Stimulated activated CD8-positive, alpha-beta memory T cell treated with anti-CD3 and anti-CD28 coated beads, Interleukin-7, amount 100 ng/mL, for 48 hours (primary cell): ENCODE results near the gene CHAF1B.

Experiments
- DNase-seq, 2 donors: peaks; one replicate each; pipeline ENCODE4 v3.0.0-alpha.2; 2020; ENCODE audit warnings: low read depth in 1 of 2; ENCODE audit errors: extremely low read depth in 1 of 2

The CHAF1B gene

DNA sequence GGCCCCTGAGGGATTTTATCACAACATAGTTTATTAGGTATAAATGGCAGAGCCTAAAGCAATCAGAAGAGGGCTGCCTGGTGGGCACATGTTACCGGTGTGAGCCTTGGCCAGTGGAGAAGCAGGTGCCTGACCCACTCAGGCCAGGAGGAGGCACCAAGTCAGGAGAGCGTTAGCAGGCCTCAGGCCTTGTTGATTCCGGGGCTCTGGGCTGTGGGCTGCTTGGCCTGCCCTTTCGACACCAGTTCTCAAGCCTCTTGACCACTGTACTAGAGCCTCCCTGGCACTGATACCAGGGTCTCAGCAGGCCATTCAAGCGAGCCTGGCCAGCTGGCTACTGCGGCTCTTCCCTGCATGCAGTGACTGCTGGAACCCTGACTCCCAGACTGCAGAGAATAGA is 73.9 kb downstream of the CHAF1B start:
- no peak for DNase-seq

GRCh38 chr21:36460866-36461265 is 75.7 kb downstream of the CHAF1B start:
- DNase-seq, result no peak

GRCh38 chr21:36461277-36461917 is 76.2 kb downstream of the CHAF1B start:
- DNase-seq, result no peak

GRCh38 chr21:36461918-36462486 is 76.8 kb downstream of the CHAF1B start:
- no peak for DNase-seq

- no peak for DNase-seq
These were observed 78.0 kb downstream of the CHAF1B start for GRCh38 chr21:36463204-36463603.

DNA sequence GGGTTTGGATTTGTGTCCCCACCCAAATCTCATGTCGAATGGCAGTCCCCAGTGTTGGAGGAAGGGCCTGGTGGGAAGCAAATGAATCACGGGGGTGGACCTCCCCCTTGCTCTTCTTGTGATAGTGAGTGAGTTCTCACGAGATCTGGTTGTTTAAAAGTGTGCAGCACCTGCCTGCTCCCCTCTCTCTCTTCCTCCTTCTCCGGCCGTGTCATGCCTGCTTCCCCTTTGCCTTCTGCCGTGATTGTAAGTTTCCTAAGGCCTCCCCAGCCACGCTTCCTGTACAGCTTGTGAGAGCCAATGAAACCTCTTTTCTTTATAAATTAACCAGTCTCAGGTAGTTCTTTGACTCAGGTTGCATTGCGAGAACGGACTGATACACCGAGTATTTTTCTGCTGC is 78.8 kb downstream of the CHAF1B start:
- no peak for DNase-seq

- DNase-seq, result no peak
These were observed 79.4 kb downstream of the CHAF1B start for GRCh38 chr21:36464590-36464989.

DNA sequence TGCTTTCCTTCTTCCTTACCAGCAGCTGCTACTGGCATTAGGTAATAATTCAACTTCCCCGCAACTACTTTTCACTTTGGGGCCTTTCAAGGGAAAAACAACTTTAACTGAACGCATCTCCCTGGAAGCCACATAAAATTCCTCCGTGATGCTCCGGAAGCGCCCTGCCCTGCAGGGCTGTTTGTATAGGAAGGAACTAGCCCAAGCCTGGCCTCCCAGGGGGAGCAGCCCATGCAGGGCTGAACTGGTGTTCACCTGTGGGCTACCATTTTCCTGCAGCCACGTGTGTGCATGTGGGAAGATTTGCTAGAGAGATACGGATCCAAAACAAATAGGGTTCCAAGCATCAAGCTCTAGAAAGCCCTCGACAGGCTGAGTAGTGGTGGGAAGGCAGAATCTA is 80.3 kb downstream of the CHAF1B start:
- DNase-seq, result no peak

GRCh38 chr21:36466061-36466511 is 80.9 kb downstream of the CHAF1B start:
- DNase-seq, result no peak
